ENCODE measurements around the gene FAM111A. TPM values are rescaled to one million over a fixed set of nuclear protein-coding genes. Genes with fewer than 3 reads are reported as not detected.

FAM111A gene
- polyA plus RNA-seq, 1 of the 3 experiments (the other 2 are of a cell fraction) = 5.9 TPM

- Histone ChIP-seq H3K4me2 (no peak overlapping the region), H3K27ac (ENCODE audit: low read depth in 2 of 2, low read length in 1 of 2) (no peak overlapping the region), H3K9ac (no peak overlapping the region), H4K20me1 (ENCODE audit: insufficient read depth) (no peaks in the 10 kb centered on the region), H3K4me3 (ENCODE audit: low read depth in 2 of 2, low read length in 1 of 2) (no peak overlapping the region), H3K9me2 (no peaks in the 10 kb centered on the region), H3K79me2 (ENCODE audit: insufficient read depth) (no peaks in the 10 kb centered on the region), H3K4me1 (ENCODE audit: control insufficient read depth in 1 of 2, insufficient read depth in 2 of 2, low read depth in 1 of 2, low read length in 1 of 2) (no peaks in the 10 kb centered on the region), H3K9me3 (no peaks in the 10 kb centered on the region), H3F3A (replicated peaks; ENCODE audit: insufficient read depth) (no peaks in the 10 kb centered on the region), H3K36me3 (replicated peaks in 1 of 2; ENCODE audit: control insufficient read depth in 1 of 2, insufficient read depth in 2 of 2, low read length in 1 of 2) (no peaks in the 10 kb centered on the region), H2AFZ (ENCODE audit: low read depth) (no peak overlapping the region), H3K27me3 (ENCODE audit: insufficient read depth) (no peaks in the 10 kb centered on the region; the same call in 1 of the 2 replicates)
- no peak for DNase-seq
- POLR2A ChIA-PET = no interaction called here
- TF ChIP-seq FOSL2 (IDR thresholded peaks at IDR 0.05; ENCODE audit: borderline replicate concordance, low read depth) (no peak), ELF1 (IDR thresholded peaks at IDR 0.05) (no peak), NFIC (IDR thresholded peaks at IDR 0.05; ENCODE audit: borderline replicate concordance) (no peak), CHD2 (IDR thresholded peaks at IDR 0.05; ENCODE audit: low read length, partially characterized antibody) (no peak), EP300 (IDR thresholded peaks at IDR 0.05; ENCODE audit: borderline replicate concordance in 1 of 2, low read depth in 1 of 2, low read length in 1 of 2) (no peak), TEAD4 (IDR thresholded peaks at IDR 0.05; ENCODE audit: borderline replicate concordance, insufficient read depth) (no peak), GABPA (IDR thresholded peaks at IDR 0.05; ENCODE audit: low read depth) (no peak), RAD21 (IDR thresholded peaks at IDR 0.05; ENCODE audit: low read length) (no peak), POLR2AphosphoS5 (IDR thresholded peaks at IDR 0.05; ENCODE audit: low read depth, low read length) (no peak), IRF3 (IDR thresholded peaks at IDR 0.05; ENCODE audit: low read depth, low read length) (no peak), NRF1 (IDR thresholded peaks at IDR 0.05; ENCODE audit: low read depth, low read length) (no peak), GATA2 (CRISPR knock-in tag; IDR thresholded peaks at IDR 0.05) (no peak), PBX3 (IDR thresholded peaks at IDR 0.05) (no peak), YY1 (IDR thresholded peaks at IDR 0.05; ENCODE audit: low read depth) (no peak), SIN3A (IDR thresholded peaks at IDR 0.05; ENCODE audit: borderline replicate concordance, low read depth, low read length) (no peak)
- CTCF ChIA-PET = interaction anchor here (2.0 to 2.5 kb wide), 3 partner anchors 9 to 25 kb away, joined by 7 to 13 read pairs (median 8); partner anchors contain the start of gene DTX4
- WGBS (ENCODE audit: low lambda C conversion rate) = 63% methylated on average over 2 of the region's 2 CpGs
Observed at GRCh38 chr11:59180907-59181306, 38.3 kb downstream of the FAM111A start.

- Histone ChIP-seq H3K4me2 (no peak overlapping the region), H3K79me2 (ENCODE audit: insufficient read depth) (no peaks in the 10 kb centered on the region), H3F3A (replicated peaks; ENCODE audit: insufficient read depth) (no peaks in the 10 kb centered on the region), H3K27ac (ENCODE audit: low read depth in 2 of 2, low read length in 1 of 2) (no peak overlapping the region), H3K9me2 (no peaks in the 10 kb centered on the region), H3K4me3 (ENCODE audit: low read depth in 2 of 2, low read length in 1 of 2) (no peak overlapping the region), H3K4me1 (ENCODE audit: control insufficient read depth in 1 of 2, insufficient read depth in 2 of 2, low read depth in 1 of 2, low read length in 1 of 2) (no peaks in the 10 kb centered on the region), H4K20me1 (ENCODE audit: insufficient read depth) (no peaks in the 10 kb centered on the region), H3K36me3 (replicated peaks in 1 of 2; ENCODE audit: control insufficient read depth in 1 of 2, insufficient read depth in 2 of 2, low read length in 1 of 2) (no peaks in the 10 kb centered on the region), H3K9me3 (no peaks in the 10 kb centered on the region), H3K27me3 (ENCODE audit: insufficient read depth) (no peaks in the 10 kb centered on the region; the same call in 1 of the 2 replicates), H3K9ac (no peak overlapping the region), H2AFZ (ENCODE audit: low read depth) (no peak overlapping the region)
- DNase-seq = no peak
- ChIA-PET CTCF (interaction anchor here (2.0 to 6.2 kb wide), 3 partner anchors 10 to 24 kb away, joined by 7 to 58 read pairs (median 8); partner anchors contain the start of gene DTX4), POLR2A (no interaction called here)
- WGBS (ENCODE audit: low lambda C conversion rate) = 63% methylated on average over 20 of the region's 33 CpGs
- TF ChIP-seq REST (IDR thresholded peaks at IDR 0.05; ENCODE audit: low read depth, low read length) (no peak), ELF1 (IDR thresholded peaks at IDR 0.05) (no peak), NRF1 (IDR thresholded peaks at IDR 0.05; ENCODE audit: low read depth, low read length) (no peak)
Observed at GRCh38 chr11:59181746-59182456, 39.2 kb downstream of the FAM111A start.
